Heart right ventricle (tissue), 16 donors: ENCODE data around the gene EFCAB6. TPM values are rescaled to one million over a fixed set of nuclear protein-coding genes. Genes with fewer than 3 reads are reported as not detected.

Experiments used
- ATAC-seq, 8 donors: fragments of 200-7000 bp; cut with Tn5 transposase; one replicate each; pipeline ENCODE4 v1.9.1; 2020; ENCODE audit warnings: mild to moderate bottlenecking in 8 of 8, moderate library complexity in 8 of 8, moderate number of reproducible peaks in 1 of 8
- DNase-seq, 2 donors: peaks; one replicate each; pipeline ENCODE4 v3.0.0-alpha.2; 2020
- H3K27ac ChIP-seq, 10 donors: fragments of 200-600 bp; sonication (generic) in 2 of 10; one replicate each; pipeline versions ENCODE4 v1.5.0 to v1.8.0; 2020 to 2022; ENCODE audit warnings: mild to moderate bottlenecking in 3 of 10
- H3K27me3 ChIP-seq, 7 donors: fragments of 200-600 bp; one replicate each; pipeline ENCODE4 v1.8.0; 2021 to 2022; ENCODE audit warnings: mild to moderate bottlenecking in 2 of 7
- H3K36me3 ChIP-seq, 9 donors: fragments of 200-600 bp; sonication (generic) in 1 of 9; one replicate each; pipeline versions ENCODE4 v1.5.0 to v1.8.0; 2020 to 2022; ENCODE audit warnings: mild to moderate bottlenecking in 2 of 9
- H3K4me1 ChIP-seq, 9 donors: fragments of 200-600 bp; sonication (generic) in 1 of 9; one replicate each; pipeline versions ENCODE4 v1.5.0 to v1.8.0; 2020 to 2022; ENCODE audit warnings: mild to moderate bottlenecking in 4 of 9
- H3K4me3 ChIP-seq, 10 donors: fragments of 200-600 bp; sonication (generic) in 2 of 10; one replicate each; pipeline versions ENCODE4 v1.5.0 to v1.8.0; 2020 to 2022; ENCODE audit warnings: mild to moderate bottlenecking in 7 of 10, moderate library complexity in 2 of 10
- H3K9me3 ChIP-seq, 11 donors: fragments of 200-600 bp in 10 of 11; sonication (generic) in 2 of 11; one replicate each; pipeline versions ENCODE4 v1.5.0 to v1.8.0; 2013 to 2022; ENCODE audit warnings: mild to moderate bottlenecking in 2 of 11, control low read depth in 1 of 11, moderate library complexity in 1 of 11
- CTCF ChIP-seq, 9 donors: fragments of 200-600 bp; sonication (generic) in 2 of 9; IDR thresholded peaks; one replicate each; pipeline versions ENCODE4 v1.5.0 to v1.8.0; 2021 to 2022; ENCODE audit warnings: antibody characterized with exemption in 9 of 9, mild to moderate bottlenecking in 5 of 9, moderate library complexity in 1 of 9
- WGBS, 2 donors: extraction: QIAGEN DNeasy Blood & Tissue Kit; methylation state at CpG; one replicate each; pipeline ENCODE4 v1.1.7; 2013; ENCODE audit warnings: inconsistent platforms in 1 of 2; 5-methylcytosine and 5-hydroxymethylcytosine counted together
- intact Hi-C, 10 donors: fragments of 100-400 bp; cut with DNase I; formaldehyde crosslinking; loops; one replicate each; pipeline versions ENCODE4 v1.11.1 to v1.14.2; 2022
- polyA plus RNA-seq, 2 donors: library from polyadenylated mRNA; stranded (reverse); fragments of 200-250 nt; gene quantifications; one replicate each; pipeline ENCODE4 v1.2.3, GENCODE V29; 2013
- total RNA-seq, 10 donors: library from RNA; stranded (reverse); fragmentation: NEBNext Ultra II Directional in 3 of 10; extraction: Animal tissue kit (Norgen Biotek cat#: 25700) in 3 of 10; gene quantifications; one replicate each; pipeline versions ENCODE4 v1.2.1 to v1.2.4, GENCODE V29; 2021 to 2023
- donor health status: Arrhythmogenic right ventricular cardiomyopathy.
- donor health status: ischemic (EF 13 %, LVEDD 7.1; RV severe dilation, severe dysfunction).
- donor health status: healthy with polysubstance abuse.
- donor health status: DM: no; HTN: yes; CAD: no.
- donor health status: DM: no; HTN: no; CAD: no.
- donor health status: ischemic (EF 25% LVEDD 6.9; RV normal size, moderate dysfunction).
- donor health status: ischemic (EF 25% LVEDD 5.7; RV mildly dilated, moderate dysfunction).
- donor health status: healthy.
- donor health status: DM: yes; HTN: yes; CAD: no.
- donor health status: Ischemic cardiomyopathy.
- donor health status: ischemic (EF 35%, LVEDD 5.7; RV mildly dilated, moderate dysfunction).
- donor health status: nonischemic (EF 11% LVEDD 7.7; RV severe dilation, severe dysfunction).
- donor health status: DM: yes; HTN: yes; CAD: no.
- donor health status: PGD.
- donor health status: ischemic (EF 29% LVEDD 5.4; RV normal size, mild dysfunction).
- donor health status: nonischemic (EF 23%, LVEDD 6.1; RV moderate dilation, normal function).

The EFCAB6 gene
- total and polyA plus RNA-seq, 12 donors, result 0.25 to 4.3 (median 1.8) TPM

DNA sequence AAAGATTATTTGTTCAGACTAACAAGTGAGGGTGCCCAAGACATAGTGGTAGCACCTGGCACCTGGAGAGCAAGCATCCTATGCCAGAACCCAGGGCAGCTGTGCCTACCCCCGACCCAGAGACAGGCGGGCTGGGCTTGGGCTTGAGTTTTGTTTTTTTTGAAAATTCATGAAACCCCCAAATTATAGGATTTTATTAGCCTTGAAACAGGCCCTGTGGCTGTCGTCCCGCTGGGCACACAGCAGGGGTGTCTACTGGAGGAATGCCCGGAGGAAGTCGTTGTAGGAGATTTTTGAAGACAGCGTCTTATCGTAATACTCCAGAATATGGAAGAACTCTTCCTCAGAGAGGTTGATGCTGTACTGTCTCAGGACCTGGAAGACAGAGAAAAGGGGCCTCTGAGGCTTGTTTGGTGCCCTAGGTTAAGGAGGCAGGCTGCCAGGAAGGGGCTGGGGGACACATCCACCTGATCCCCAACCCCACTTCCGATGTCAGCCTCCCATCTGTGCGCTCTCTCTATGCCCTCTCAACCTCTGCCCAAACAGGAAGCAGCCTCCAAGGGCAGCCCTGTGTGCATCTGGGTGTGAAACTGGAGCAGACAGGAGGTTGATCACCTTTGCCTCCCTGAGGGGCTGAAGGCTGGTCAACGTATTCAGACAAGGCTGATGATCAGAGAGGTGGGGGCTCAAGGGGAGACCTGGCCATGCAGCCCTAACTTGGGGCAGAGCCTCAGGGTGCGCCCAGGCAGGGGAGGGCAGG is 283.3 kb downstream of the EFCAB6 start:
- no peaks in the 10 kb centered on the region for H3K9me3 ChIP-seq
- no peak for TF ChIP-seq CTCF (IDR thresholded peaks at IDR 0.05)
- no peak for ATAC-seq
- no peak overlapping the region for H3K4me3 ChIP-seq
- WGBS, 2 donors, result 68 to 71% methylated on average over 12 of the region's 12 CpGs
- no peak overlapping the region for H3K27ac ChIP-seq
- no peaks in the 10 kb centered on the region for H3K4me1 ChIP-seq
- DNase-seq, result no peak
- H3K27me3 ChIP-seq, result peaks cover 0 to 31% (median 11%) of the 10 kb centered on the region in 7 donors
- intact Hi-C loops, result no loop called here
- no peaks in the 10 kb centered on the region for H3K36me3 ChIP-seq

DNA sequence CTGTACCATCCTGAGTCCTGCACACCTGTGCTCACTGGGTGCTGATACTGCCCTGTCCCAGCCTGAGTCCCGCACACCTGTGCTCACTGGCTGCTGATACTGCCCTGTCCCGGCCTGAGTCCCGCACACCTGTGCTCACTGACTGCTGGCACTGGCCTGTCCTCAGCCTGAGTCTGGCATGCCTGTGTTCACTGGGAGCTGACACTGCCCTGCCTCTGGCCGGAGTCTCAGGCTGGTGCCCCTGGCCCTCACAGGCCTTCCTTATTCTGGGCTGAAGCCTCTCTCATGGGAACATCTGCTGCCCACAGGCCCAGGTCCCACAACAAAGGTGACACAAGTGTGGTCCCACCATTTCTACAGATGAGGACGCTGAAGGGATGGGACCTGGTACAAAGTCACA is 285.2 kb downstream of the EFCAB6 start:
- no peaks in the 10 kb centered on the region for H3K4me1 ChIP-seq
- intact Hi-C loops, result no loop called here
- H3K27ac ChIP-seq, result no peak overlapping the region
- peaks cover 0 to 31% (median 11%) of the 10 kb centered on the region in 7 donors for H3K27me3 ChIP-seq
- no peak for TF ChIP-seq CTCF (IDR thresholded peaks at IDR 0.05)
- peak in 1 of 8 donors; percentile 14 for ATAC-seq
- DNase-seq, result no peak
- no peaks in the 10 kb centered on the region for H3K9me3 ChIP-seq
- no peaks in the 10 kb centered on the region for H3K36me3 ChIP-seq
- WGBS, 2 donors, result 85 to 90% methylated on average over 5 of the region's 5 CpGs
- H3K4me3 ChIP-seq, result no peak overlapping the region

DNA sequence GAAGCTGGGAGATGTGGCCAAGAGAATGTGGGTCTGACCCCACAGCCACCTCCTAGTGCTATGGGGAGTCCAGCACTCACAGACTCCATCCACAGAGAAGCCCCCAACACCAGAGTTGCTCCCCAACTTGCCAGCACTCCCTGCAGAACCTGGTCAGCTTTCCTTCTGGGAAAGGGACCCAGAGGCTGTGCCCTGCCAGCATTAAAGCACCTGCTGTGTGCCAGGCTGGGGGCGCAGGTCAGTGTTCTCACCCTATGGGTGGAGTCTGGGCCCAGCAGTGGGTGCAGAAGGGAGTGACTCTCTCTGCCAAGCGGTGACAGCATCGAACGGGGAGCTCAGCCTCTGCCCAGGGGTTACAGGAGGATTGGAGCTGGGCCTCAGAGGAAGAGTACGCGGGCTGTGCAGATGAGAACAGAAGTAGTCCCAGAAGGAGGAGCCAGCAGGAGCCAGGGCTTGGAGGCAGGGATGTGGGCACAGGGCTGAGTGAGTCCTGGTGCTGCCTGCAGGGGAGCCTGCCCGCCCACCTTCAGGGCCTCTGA is 285.9 kb downstream of the EFCAB6 start:
- no peaks in the 10 kb centered on the region for H3K4me1 ChIP-seq
- 81 to 82% methylated on average over 7 of the region's 7 CpGs for WGBS, 2 donors
- no peak for TF ChIP-seq CTCF (IDR thresholded peaks at IDR 0.05)
- peaks cover 0 to 28% (median 11%) of the 10 kb centered on the region in 7 donors for H3K27me3 ChIP-seq
- ATAC-seq (no peak), DNase-seq (no peak)
- no peak overlapping the region for H3K4me3 ChIP-seq
- no peaks in the 10 kb centered on the region for H3K36me3 ChIP-seq
- intact Hi-C loops, result no loop called here
- no peak overlapping the region for H3K27ac ChIP-seq
- H3K9me3 ChIP-seq, result no peaks in the 10 kb centered on the region

DNA sequence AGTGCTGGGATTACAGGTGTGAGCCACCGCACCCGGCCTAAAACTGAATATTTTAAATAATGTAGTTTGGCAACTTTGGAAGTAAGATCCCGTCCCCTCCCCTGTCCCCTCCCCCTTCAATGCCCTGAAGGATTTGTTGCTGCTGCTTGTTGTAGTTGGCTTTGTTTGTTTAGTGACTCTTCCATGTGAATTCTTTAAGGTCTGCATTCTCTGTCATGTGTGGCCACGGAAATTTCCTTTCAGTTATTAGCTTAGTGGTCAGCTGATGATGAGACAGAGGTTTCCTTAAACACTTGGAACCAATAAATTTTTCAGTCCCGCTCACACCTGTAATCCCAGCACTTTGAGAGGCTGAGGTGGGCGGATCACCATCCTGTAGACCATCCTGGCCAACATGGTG is 290.4 kb downstream of the EFCAB6 start:
- WGBS, 2 donors, result 79 to 83% methylated on average over 6 of the region's 6 CpGs
- intact Hi-C loops, result no loop called here
- Histone ChIP-seq H3K9me3 (no peaks in the 10 kb centered on the region), H3K4me1 (no peaks in the 10 kb centered on the region), H3K27me3 (peaks cover 0 to 18% (median 14%) of the 10 kb centered on the region in 7 donors), H3K4me3 (no peak overlapping the region), H3K36me3 (no peaks in the 10 kb centered on the region), H3K27ac (no peak overlapping the region)
- no peak for DNase-seq
- no peak for TF ChIP-seq CTCF (IDR thresholded peaks at IDR 0.05)
- ATAC-seq, result no peak
